ENCODE data around the gene DDX19B. TPM values are rescaled to one million over a fixed set of nuclear protein-coding genes. Genes with fewer than 3 reads are reported as not detected.
A peak's percentile ranks its signal among the peaks of the same experiment; 100 is the strongest.
"Not testable (repeated sequence)": the region's sequence is repeated elsewhere in the genome, so short reads cannot be mapped to it uniquely, and the experiment has no call there.

The DDX19B gene
- total RNA-seq, 1 experiment from 2014 or later, result 74.5 TPM

GRCh38 chr16:70289229-70290094 lies 9.5 kb upstream of the DDX19B start, which contains the start of gene AARS1:
AARS1 (minus strand) TSS chr16:70289506; CDS start chr16:70282763, 6,743 bp downstream.
- DNase-seq, result peak; percentile 100
- no TSS peak for BruUV-seq (replicated peaks)
- ChIA-PET POLR2A (interaction anchor here (0.6 to 2.3 kb wide), 9 partner anchors 9 to 165 kb away, joined by 3 to 32 read pairs (median 5); partner anchors contain the start of genes DDX19A, DDX19B, EXOSC6 and FCSK), CTCF (interaction anchor here (0.6 to 1.1 kb wide), 4 partner anchors 10 to 137 kb away, joined by 3 to 6 read pairs (median 4); partner anchors contain the start of genes DDX19B and EXOSC6)
- H3K4me1 ChIP-seq, result no peaks in the 10 kb centered on the region
- H3K27me3 ChIP-seq (replicated peaks; ENCODE audit: control insufficient read depth, insufficient read depth, low read length), result no peaks in the 10 kb centered on the region
- peaks cover 54% of the 10 kb centered on the region for H3K36me3 Mint-ChIP-seq (ENCODE audit: insufficient read depth, unreplicated experiment)
- peak in 1 of 2 experiments; percentile 1 for TF ChIP-seq CTCF (IDR thresholded peaks at IDR 0.05; ENCODE audit: insufficient read depth in 1 of 2, low read depth in 1 of 2, low read length in 1 of 2, severe bottlenecking in 1 of 2, unreplicated experiment in 1 of 2)
- H3K9me3 ChIP-seq, result no peaks in the 10 kb centered on the region
- peak within 1 kb of the TSS; percentile 83 for H3K4me3 ChIP-seq (ENCODE audit: low read depth, low read length)
- no peaks in the 10 kb centered on the region for H3K27me3 Mint-ChIP-seq (ENCODE audit: insufficient read depth, unreplicated experiment)
- H3K27ac Mint-ChIP-seq (ENCODE audit: unreplicated experiment), result peak within 1 kb of the TSS; percentile 99
- no peaks in the 10 kb centered on the region for H3K4me1 Mint-ChIP-seq (ENCODE audit: low read depth, unreplicated experiment)
- no peaks in the 10 kb centered on the region for H3K9me3 Mint-ChIP-seq (ENCODE audit: unreplicated experiment)
- intact Hi-C loops (cut with micrococcal nuclease; ENCODE audit: unreplicated experiment), result loop anchor here (1.0 kb wide), 1 partner anchor 10 kb away; the partner anchor contains the start of gene DDX19B
- H3K4me3 Mint-ChIP-seq (ENCODE audit: unreplicated experiment), result peak within 1 kb of the TSS; percentile 92
- H3K36me3 ChIP-seq (ENCODE audit: control insufficient read depth, insufficient read depth, low read length), result no peaks in the 10 kb centered on the region

GRCh38 chr16:70290949-70291519 lies 8.0 kb upstream of the DDX19B start:
- Histone ChIP-seq H3K4me3 (ENCODE audit: low read depth, low read length) (no peak overlapping the region), H3K36me3 (ENCODE audit: control insufficient read depth, insufficient read depth, low read length) (no peaks in the 10 kb centered on the region), H3K9me3 (no peaks in the 10 kb centered on the region), H3K27me3 (replicated peaks; ENCODE audit: control insufficient read depth, insufficient read depth, low read length) (no peaks in the 10 kb centered on the region), H3K4me1 (no peaks in the 10 kb centered on the region)
- H3K36me3 Mint-ChIP-seq (ENCODE audit: insufficient read depth, unreplicated experiment), result peaks cover 41% of the 10 kb centered on the region
- H3K27me3 Mint-ChIP-seq (ENCODE audit: insufficient read depth, unreplicated experiment), result no peaks in the 10 kb centered on the region
- DNase-seq, result no peak
- no peak overlapping the region for H3K4me3 Mint-ChIP-seq (ENCODE audit: unreplicated experiment)
- H3K27ac Mint-ChIP-seq (ENCODE audit: unreplicated experiment), result peak overlapping the region; percentile 99
- no peak for TF ChIP-seq CTCF (IDR thresholded peaks at IDR 0.05; ENCODE audit: insufficient read depth in 1 of 2, low read depth in 1 of 2, low read length in 1 of 2, severe bottlenecking in 1 of 2, unreplicated experiment in 1 of 2)
- H3K4me1 Mint-ChIP-seq (ENCODE audit: low read depth, unreplicated experiment), result no peaks in the 10 kb centered on the region
- ChIA-PET POLR2A (no interaction called here), CTCF (interaction anchor here (1.2 kb wide), 1 partner anchor 8 kb away, joined by 4 read pairs; no protein-coding TSS in a partner anchor)
- H3K9me3 Mint-ChIP-seq (ENCODE audit: unreplicated experiment), result no peaks in the 10 kb centered on the region
- intact Hi-C loops (cut with micrococcal nuclease; ENCODE audit: unreplicated experiment), result no loop called here
- no TSS peak for BruUV-seq (replicated peaks)

DNA sequence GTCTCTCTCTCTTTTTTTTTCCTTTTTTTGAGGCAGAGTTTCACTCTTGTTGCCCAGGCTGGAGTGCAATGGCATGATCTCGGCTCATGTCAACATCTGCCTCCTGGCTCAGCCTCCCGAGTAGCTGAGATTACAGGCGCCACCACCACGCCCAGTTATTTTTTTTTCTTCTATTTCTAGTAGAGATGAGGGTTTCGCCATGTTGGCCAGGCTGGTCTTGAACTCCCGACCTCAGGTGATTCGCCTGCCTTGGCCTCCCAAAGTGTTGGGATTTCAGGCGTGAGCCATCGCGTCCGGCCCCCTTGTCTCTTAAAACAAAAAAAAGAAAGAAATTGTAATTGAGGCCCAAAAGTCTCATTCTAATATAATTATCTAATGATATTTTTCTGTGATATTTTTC lies 6.8 kb upstream of the DDX19B start:
- H3K4me1 Mint-ChIP-seq (ENCODE audit: low read depth, unreplicated experiment); H3K4me1 ChIP-seq; H3K9me3 ChIP-seq; DNase-seq; H3K36me3 ChIP-seq (ENCODE audit: control insufficient read depth, insufficient read depth, low read length); intact Hi-C loops (cut with micrococcal nuclease; ENCODE audit: unreplicated experiment); H3K9me3 Mint-ChIP-seq (ENCODE audit: unreplicated experiment); H3K27me3 Mint-ChIP-seq (ENCODE audit: insufficient read depth, unreplicated experiment); H3K4me3 ChIP-seq (ENCODE audit: low read depth, low read length); CTCF ChIA-PET; BruUV-seq (replicated peaks); POLR2A ChIA-PET; H3K27ac Mint-ChIP-seq (ENCODE audit: unreplicated experiment); H3K4me3 Mint-ChIP-seq (ENCODE audit: unreplicated experiment); H3K27me3 ChIP-seq (replicated peaks; ENCODE audit: control insufficient read depth, insufficient read depth, low read length): not testable (repeated sequence)
- H3K36me3 Mint-ChIP-seq (ENCODE audit: insufficient read depth, unreplicated experiment), result peaks cover 30% of the 10 kb centered on the region

All from Caco-2 (cell line).